NB4 (cell line): ENCODE data around the gene ACAA2.

Source experiments
- DNase-seq: peaks from one replicate; pipeline ENCODE4 v3.0.0; 2010; ENCODE audit warnings: low read depth
- H3K4me3 ChIP-seq: one replicate; pipeline ENCODE4 v1.5.1; 2011; ENCODE audit warnings: mild to moderate bottlenecking, low read depth, low read length, moderate library complexity
- MYC ChIP-seq: IDR thresholded peaks from 2 replicates; pipeline ENCODE4 v1.6.1; 2011; ENCODE audit warnings: low read depth, low read length
- POLR2A ChIP-seq: IDR thresholded peaks from 2 replicates; pipeline ENCODE4 v1.6.1; 2011; ENCODE audit warnings: mild to moderate bottlenecking; ENCODE audit not compliant: insufficient read length; ENCODE audit errors: extremely low read depth
- TF ChIP-seq, protein P1 (sequence below): IDR thresholded peaks from one replicate; pipeline ENCODE4 v1.5.1; 2012; ENCODE audit warnings: low read depth, low read length
- TF ChIP-seq, protein P2 (sequence below): IDR thresholded peaks from 2 replicates; pipeline ENCODE4 v1.6.1; 2011; ENCODE audit warnings: low read depth, low read length

The ACAA2 gene

GRCh38 chr18:49858309-49859020, 45.1 kb upstream of the ACAA2 start:
- DNase-seq: peak; percentile 69
- no peak for TF ChIP-seq POLR2A
- no peak for TF ChIP-seq MYC
- TF ChIP-seq, protein P1, sequence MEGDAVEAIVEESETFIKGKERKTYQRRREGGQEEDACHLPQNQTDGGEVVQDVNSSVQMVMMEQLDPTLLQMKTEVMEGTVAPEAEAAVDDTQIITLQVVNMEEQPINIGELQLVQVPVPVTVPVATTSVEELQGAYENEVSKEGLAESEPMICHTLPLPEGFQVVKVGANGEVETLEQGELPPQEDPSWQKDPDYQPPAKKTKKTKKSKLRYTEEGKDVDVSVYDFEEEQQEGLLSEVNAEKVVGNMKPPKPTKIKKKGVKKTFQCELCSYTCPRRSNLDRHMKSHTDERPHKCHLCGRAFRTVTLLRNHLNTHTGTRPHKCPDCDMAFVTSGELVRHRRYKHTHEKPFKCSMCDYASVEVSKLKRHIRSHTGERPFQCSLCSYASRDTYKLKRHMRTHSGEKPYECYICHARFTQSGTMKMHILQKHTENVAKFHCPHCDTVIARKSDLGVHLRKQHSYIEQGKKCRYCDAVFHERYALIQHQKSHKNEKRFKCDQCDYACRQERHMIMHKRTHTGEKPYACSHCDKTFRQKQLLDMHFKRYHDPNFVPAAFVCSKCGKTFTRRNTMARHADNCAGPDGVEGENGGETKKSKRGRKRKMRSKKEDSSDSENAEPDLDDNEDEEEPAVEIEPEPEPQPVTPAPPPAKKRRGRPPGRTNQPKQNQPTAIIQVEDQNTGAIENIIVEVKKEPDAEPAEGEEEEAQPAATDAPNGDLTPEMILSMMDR: peak; percentile 77
- TF ChIP-seq, protein P2, sequence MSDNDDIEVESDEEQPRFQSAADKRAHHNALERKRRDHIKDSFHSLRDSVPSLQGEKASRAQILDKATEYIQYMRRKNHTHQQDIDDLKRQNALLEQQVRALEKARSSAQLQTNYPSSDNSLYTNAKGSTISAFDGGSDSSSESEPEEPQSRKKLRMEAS: no peak
- no peak overlapping the region for H3K4me3 ChIP-seq

- H3K4me3 ChIP-seq: no peak overlapping the region
- TF ChIP-seq, protein P2: no peak
- TF ChIP-seq, protein P1: no peak
- TF ChIP-seq POLR2A (no peak), MYC (no peak)
- DNase-seq: no peak
These were observed 44.4 kb upstream of the ACAA2 start for GRCh38 chr18:49857708-49858107.

GRCh38 chr18:49856496-49856895, 43.2 kb upstream of the ACAA2 start:
- TF ChIP-seq, protein P1: no peak
- TF ChIP-seq POLR2A: no peak
- TF ChIP-seq, protein P2: no peak
- no peak for DNase-seq
- H3K4me3 ChIP-seq: no peak overlapping the region

DNA sequence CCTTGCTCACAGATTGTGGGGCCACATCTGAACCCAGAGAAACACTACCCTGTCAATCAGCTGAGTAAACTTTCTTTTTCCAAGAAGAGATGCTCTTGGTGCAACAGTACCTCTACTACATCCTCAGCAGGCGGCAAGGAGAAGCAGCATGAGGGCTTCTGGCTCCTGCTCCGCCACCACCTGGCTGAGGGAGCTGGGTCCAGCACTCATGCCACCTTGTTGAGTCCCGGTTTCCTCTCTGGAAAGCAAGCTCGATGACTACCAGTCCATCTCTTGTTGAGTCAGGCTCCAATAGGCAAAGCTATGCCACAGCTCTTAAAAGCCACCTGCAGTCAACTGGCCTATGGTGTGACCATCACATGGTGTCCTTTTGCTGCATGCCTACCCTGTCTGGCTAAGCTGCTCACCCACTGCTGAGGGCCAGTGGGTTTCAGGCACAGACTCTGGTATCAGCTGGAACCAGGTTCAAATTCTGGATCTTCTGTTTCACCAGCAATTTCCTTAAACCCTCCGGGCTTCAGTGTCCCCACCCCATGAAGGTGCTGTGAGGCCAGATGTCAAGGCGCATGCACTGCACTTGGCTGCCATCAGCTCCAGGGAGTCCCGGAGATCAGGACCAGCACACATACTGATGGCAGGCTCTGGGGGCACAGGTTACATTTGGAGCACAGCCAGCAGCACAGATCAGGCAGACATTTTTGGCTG, 42.5 kb upstream of the ACAA2 start:
- TF ChIP-seq, protein P2: no peak
- no peak overlapping the region for H3K4me3 ChIP-seq
- no peak for DNase-seq

GRCh38 chr18:49854681-49855080, 41.3 kb upstream of the ACAA2 start:
- DNase-seq: no peak
- H3K4me3 ChIP-seq: no peak overlapping the region
- TF ChIP-seq POLR2A: no peak
- TF ChIP-seq, protein P2: no peak
- TF ChIP-seq, protein P1: no peak
- no peak for TF ChIP-seq MYC

DNA sequence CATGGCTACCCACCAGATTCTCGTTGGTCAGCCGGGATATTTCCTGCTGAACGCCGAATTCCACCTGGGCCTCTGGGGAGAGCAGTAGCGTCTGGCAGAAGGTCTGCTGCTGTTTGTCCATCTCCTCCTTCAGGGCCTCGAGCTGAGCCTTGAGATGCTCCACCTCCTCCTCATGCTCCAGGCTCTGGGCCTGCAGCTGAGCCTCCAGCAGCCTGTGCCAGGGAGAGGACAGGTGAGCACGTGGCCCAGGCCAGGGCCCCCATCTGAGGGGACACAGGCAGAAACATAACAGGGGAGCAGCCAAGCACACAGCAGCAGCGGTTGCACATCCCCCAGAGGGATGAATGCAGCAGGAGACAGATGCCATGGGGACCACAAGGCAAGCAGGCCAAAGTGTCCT, 40.1 kb upstream of the ACAA2 start:
- DNase-seq: no peak
- H3K4me3 ChIP-seq: no peak overlapping the region
- TF ChIP-seq, protein P2: no peak
